Gastroesophageal sphincter (tissue), 3 donors: ENCODE measurements around the gene SNX13.

ENCODE experiments used
- CTCF ChIP-seq, 4 experiments: fragments of 200-600 bp in 2 of 4; fragments of 450-650 bp in 2 of 4; sonication (generic) in 1 of 4; IDR thresholded peaks; one replicate each; pipeline ENCODE4 v1.5.1; 2017 to 2019; ENCODE audit warnings: antibody characterized with exemption in 4 of 4, mild to moderate bottlenecking in 2 of 4, moderate library complexity in 2 of 4
- POLR2AphosphoS5 ChIP-seq: sonication (generic); formaldehyde crosslinking; IDR thresholded peaks from one replicate; pipeline ENCODE4 v1.6.1; 2017; ENCODE audit warnings: antibody characterized with exemption

GRCh38 chr7:17940951-17941431 is 697 bp upstream of the SNX13 start:
- TF ChIP-seq CTCF (IDR thresholded peaks at IDR 0.05) (no peak), POLR2AphosphoS5 (no peak)
